Measurements from ENCODE around the gene TDRD6.

The TDRD6 gene

GRCh38 chr6:46746696-46747095 lies 59.0 kb downstream of the TDRD6 start, which contains the start of gene ANKRD66:
Gene ANKRD66, plus strand, starts transcription at chr6:46746933. Its CDS starts 5,016 bp downstream, at chr6:46751949.
- TF ChIP-seq, protein P1, sequence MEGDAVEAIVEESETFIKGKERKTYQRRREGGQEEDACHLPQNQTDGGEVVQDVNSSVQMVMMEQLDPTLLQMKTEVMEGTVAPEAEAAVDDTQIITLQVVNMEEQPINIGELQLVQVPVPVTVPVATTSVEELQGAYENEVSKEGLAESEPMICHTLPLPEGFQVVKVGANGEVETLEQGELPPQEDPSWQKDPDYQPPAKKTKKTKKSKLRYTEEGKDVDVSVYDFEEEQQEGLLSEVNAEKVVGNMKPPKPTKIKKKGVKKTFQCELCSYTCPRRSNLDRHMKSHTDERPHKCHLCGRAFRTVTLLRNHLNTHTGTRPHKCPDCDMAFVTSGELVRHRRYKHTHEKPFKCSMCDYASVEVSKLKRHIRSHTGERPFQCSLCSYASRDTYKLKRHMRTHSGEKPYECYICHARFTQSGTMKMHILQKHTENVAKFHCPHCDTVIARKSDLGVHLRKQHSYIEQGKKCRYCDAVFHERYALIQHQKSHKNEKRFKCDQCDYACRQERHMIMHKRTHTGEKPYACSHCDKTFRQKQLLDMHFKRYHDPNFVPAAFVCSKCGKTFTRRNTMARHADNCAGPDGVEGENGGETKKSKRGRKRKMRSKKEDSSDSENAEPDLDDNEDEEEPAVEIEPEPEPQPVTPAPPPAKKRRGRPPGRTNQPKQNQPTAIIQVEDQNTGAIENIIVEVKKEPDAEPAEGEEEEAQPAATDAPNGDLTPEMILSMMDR (IDR thresholded peaks at IDR 0.05; ENCODE audit: low read depth, low read length, missing control alignments), result no peak
- in situ Hi-C loops (cut with HindIII; ENCODE audit: low sequenced_read_pairs), result no loop called here
- no peak within 1 kb of the TSS for H3K4me3 ChIP-seq (ENCODE audit: low read depth, low read length)

GRCh38 chr6:46748940-46749503 lies 61.3 kb downstream of the TDRD6 start:
- in situ Hi-C loops (cut with HindIII; ENCODE audit: low sequenced_read_pairs), result no loop called here
- TF ChIP-seq, protein P1 (IDR thresholded peaks at IDR 0.05; ENCODE audit: low read depth, low read length, missing control alignments), result no peak
- no peak overlapping the region for H3K4me3 ChIP-seq (ENCODE audit: low read depth, low read length)
- no peak for DNase-seq (ENCODE audit: low read depth)

More at GRCh38 chr6:46746696-46747095, 59.0 kb downstream of the TDRD6 start, which contains the start of gene ANKRD66:
- DNase-seq (ENCODE audit: low read depth), result no peak

DNA sequence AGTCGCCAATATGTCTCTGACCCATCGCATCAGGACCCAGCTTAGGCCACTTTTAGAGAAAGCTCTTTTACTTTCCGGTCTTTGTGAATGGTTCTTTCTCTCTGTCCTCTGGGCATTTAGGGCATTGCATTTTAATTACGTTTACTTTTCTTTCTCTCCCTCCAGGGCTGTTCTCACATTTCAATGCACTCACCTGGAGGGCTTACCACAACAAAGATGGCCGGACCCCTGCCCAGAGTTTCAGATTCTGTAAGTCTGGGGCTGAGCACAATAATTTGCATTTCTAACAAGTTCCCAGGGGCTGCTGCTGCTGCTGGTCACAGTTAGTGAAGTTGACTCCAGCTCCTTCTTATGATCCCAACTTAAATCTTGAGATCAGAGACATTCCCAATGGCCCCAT lies 62.0 kb downstream of the TDRD6 start:
- no peak overlapping the region for H3K4me3 ChIP-seq (ENCODE audit: low read depth, low read length)
- TF ChIP-seq, protein P1 (IDR thresholded peaks at IDR 0.05; ENCODE audit: low read depth, low read length, missing control alignments), result no peak
- in situ Hi-C loops (cut with HindIII; ENCODE audit: low sequenced_read_pairs), result no loop called here
- DNase-seq (ENCODE audit: low read depth), result no peak

GRCh38 chr6:46751658-46752057 lies 64.0 kb downstream of the TDRD6 start:
- no peak for DNase-seq (ENCODE audit: low read depth)
- H3K4me3 ChIP-seq (ENCODE audit: low read depth, low read length), result no peak overlapping the region
- TF ChIP-seq, protein P1 (IDR thresholded peaks at IDR 0.05; ENCODE audit: low read depth, low read length, missing control alignments), result no peak
- in situ Hi-C loops (cut with HindIII; ENCODE audit: low sequenced_read_pairs), result no loop called here

Data from astrocyte of the cerebellum (primary cell).